ENCODE results near the gene SARNP.

DNA sequence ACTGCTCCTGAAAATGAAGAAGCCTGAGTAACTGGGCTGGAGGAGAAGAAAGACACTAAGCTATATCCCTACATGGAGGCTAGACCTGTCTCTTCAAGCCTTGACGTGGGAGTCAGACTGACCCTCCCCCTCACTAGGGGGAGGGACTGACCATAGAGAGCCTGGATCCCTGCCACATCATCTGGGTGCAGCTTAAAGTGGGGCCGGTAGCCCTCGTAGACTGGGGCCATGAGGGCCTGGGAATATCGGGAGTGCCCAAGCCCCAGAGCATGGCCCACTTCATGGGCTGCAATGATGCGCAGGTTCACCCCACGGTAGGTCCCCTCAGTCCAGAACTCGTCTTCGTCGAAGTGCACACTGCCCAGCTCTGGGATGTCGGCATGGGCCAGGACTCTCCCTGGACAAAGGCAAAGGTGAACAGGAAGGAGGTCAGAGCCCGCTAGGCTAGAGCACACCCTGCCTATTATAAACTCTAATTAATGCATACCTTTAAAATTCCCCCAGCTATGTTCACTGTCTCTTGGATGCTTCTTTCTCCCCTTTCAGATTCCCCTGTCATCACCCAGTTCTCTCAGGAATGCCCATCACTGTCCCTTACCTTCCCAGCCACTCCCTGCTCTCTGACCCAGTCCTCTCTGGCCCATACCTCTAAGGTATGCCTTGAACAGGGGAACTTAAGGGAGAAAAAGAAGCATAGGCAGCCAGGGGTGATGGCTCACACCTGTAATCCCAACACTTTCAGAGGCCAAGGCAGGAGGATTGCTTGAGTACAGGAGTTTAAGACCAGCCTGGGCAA lies 22.0 kb upstream of the SARNP start:
- TF ChIP-seq FOXP2 (optimal IDR thresholded peaks at IDR 0.05; ENCODE audit: borderline replicate concordance, extremely low read depth, extremely low read length, insufficient read depth) = no peak
- TF ChIP-seq, protein P1, sequence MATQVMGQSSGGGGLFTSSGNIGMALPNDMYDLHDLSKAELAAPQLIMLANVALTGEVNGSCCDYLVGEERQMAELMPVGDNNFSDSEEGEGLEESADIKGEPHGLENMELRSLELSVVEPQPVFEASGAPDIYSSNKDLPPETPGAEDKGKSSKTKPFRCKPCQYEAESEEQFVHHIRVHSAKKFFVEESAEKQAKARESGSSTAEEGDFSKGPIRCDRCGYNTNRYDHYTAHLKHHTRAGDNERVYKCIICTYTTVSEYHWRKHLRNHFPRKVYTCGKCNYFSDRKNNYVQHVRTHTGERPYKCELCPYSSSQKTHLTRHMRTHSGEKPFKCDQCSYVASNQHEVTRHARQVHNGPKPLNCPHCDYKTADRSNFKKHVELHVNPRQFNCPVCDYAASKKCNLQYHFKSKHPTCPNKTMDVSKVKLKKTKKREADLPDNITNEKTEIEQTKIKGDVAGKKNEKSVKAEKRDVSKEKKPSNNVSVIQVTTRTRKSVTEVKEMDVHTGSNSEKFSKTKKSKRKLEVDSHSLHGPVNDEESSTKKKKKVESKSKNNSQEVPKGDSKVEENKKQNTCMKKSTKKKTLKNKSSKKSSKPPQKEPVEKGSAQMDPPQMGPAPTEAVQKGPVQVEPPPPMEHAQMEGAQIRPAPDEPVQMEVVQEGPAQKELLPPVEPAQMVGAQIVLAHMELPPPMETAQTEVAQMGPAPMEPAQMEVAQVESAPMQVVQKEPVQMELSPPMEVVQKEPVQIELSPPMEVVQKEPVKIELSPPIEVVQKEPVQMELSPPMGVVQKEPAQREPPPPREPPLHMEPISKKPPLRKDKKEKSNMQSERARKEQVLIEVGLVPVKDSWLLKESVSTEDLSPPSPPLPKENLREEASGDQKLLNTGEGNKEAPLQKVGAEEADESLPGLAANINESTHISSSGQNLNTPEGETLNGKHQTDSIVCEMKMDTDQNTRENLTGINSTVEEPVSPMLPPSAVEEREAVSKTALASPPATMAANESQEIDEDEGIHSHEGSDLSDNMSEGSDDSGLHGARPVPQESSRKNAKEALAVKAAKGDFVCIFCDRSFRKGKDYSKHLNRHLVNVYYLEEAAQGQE (IDR thresholded peaks at IDR 0.05; ENCODE audit: insufficient read depth in 1 of 2, low read depth in 2 of 2, low read length in 2 of 2) = no peak
- TF ChIP-seq SIN3A (IDR thresholded peaks at IDR 0.05; ENCODE audit: borderline replicate concordance, insufficient read depth, low read length) = no peak
- no peak for TF ChIP-seq POLR2AphosphoS5 (IDR thresholded peaks at IDR 0.05; ENCODE audit: low read depth, low read length)
- no peak for TF ChIP-seq TAF1 (IDR thresholded peaks at IDR 0.05; ENCODE audit: borderline replicate concordance, insufficient read depth, low read length)
